GM12891 (cell line): ENCODE results near the gene ADGRB2.

Experiments
- POLR2A ChIP-seq: IDR thresholded peaks from 2 replicates; pipeline ENCODE4 v1.6.1; 2011; ENCODE audit warnings: low read depth, low read length, control low read depth
- POLR2AphosphoS5 ChIP-seq: IDR thresholded peaks from 2 replicates; pipeline ENCODE4 v1.6.1; 2011; ENCODE audit warnings: low read depth, low read length, control low read depth

GRCh38 chr1:31792116-31792515 lies 28.0 kb upstream of the ADGRB2 start:
- TF ChIP-seq POLR2AphosphoS5: no peak
- no peak for TF ChIP-seq POLR2A
